Neural cell (in vitro differentiated cells): ENCODE measurements around the gene ESRP2. TPM values are rescaled to one million over a fixed set of nuclear protein-coding genes. Genes with fewer than 3 reads are reported as not detected.

Source experiments
- H2AFZ ChIP-seq: fragments of 200-600, 300-800 bp; sonication (generic), shearing (Covaris generic); 2 replicates; pipeline ENCODE4 v1.6.0; 2014; ENCODE audit warnings: low read depth, mild to moderate bottlenecking, antibody characterized with exemption, low read length, moderate library complexity
- H3F3A ChIP-seq: fragments of 200-600 bp; shearing (Covaris generic); 2 replicates; pipeline ENCODE4 v1.6.1; 2016; ENCODE audit warnings: mild to moderate bottlenecking, moderate library complexity, mixed read lengths, antibody characterized with exemption, low read length; ENCODE audit not compliant: insufficient read depth, poor library complexity, severe bottlenecking
- H3K27ac ChIP-seq: fragments of 200-600, 300-800 bp; sonication (generic), shearing (Covaris generic); 2 replicates; pipeline ENCODE4 v1.5.1; 2014; ENCODE audit warnings: mild to moderate bottlenecking, low read length, moderate library complexity
- H3K27me3 ChIP-seq: fragments of 300-800, 200-600 bp; sonication (generic), shearing (Covaris generic); 2 replicates; pipeline ENCODE4 v1.6.0; 2014; ENCODE audit warnings: mild to moderate bottlenecking, low read depth, low read length, moderate library complexity; ENCODE audit not compliant: insufficient read depth
- H3K36me3 ChIP-seq: fragments of 300-800, 200-600 bp; sonication (generic), shearing (Covaris generic); 2 replicates; pipeline ENCODE4 v1.5.1; 2014; ENCODE audit warnings: mild to moderate bottlenecking, antibody characterized with exemption, low read length, moderate library complexity; ENCODE audit not compliant: insufficient read depth
- H3K4me2 ChIP-seq: fragments of 300-800, 200-600 bp; sonication (generic), shearing (Covaris generic); 2 replicates; pipeline ENCODE4 v1.6.0; 2014; ENCODE audit warnings: mild to moderate bottlenecking, low read length
- H3K4me3 ChIP-seq: fragments of 300-800, 200-600 bp; sonication (generic), shearing (Covaris generic); 2 replicates; pipeline ENCODE4 v1.5.1; 2014; ENCODE audit warnings: mild to moderate bottlenecking, low read length, moderate library complexity
- H3K79me2 ChIP-seq: fragments of 200-600 bp; shearing (Covaris generic); replicated peaks from 2 replicates; pipeline ENCODE4 v1.6.0; 2014; ENCODE audit warnings: mild to moderate bottlenecking, low read length, moderate library complexity; ENCODE audit not compliant: insufficient read depth
- H3K9ac ChIP-seq: fragments of 300-800, 200-600 bp; sonication (generic), shearing (Covaris generic); 2 replicates; pipeline ENCODE4 v1.6.1; 2016; ENCODE audit warnings: mild to moderate bottlenecking, low read length, mixed read lengths
- H3K9me2 ChIP-seq: fragments of 200-600 bp; shearing (Covaris generic); 2 replicates; pipeline ENCODE4 v1.6.1; 2016; ENCODE audit warnings: mild to moderate bottlenecking, low read length, mixed read lengths; ENCODE audit not compliant: insufficient read depth
- H3K9me3 ChIP-seq: fragments of 200-600, 300-800 bp; sonication (generic), shearing (Covaris generic); 2 replicates; pipeline ENCODE4 v1.6.1; 2016; ENCODE audit warnings: mild to moderate bottlenecking, mixed run types, low read length, moderate library complexity, mixed read lengths
- H4K20me1 ChIP-seq: fragments of 200-600 bp; shearing (Covaris generic); 2 replicates; pipeline ENCODE4 v1.6.1; 2016; ENCODE audit warnings: mild to moderate bottlenecking, mixed run types; ENCODE audit not compliant: insufficient read depth
- EP300 ChIP-seq: fragments of 450-650 bp; conservative IDR thresholded peaks from 2 replicates; pipeline ENCODE4 v1.6.1; 2014; ENCODE audit warnings: antibody characterized with exemption, mild to moderate bottlenecking, moderate library complexity; ENCODE audit not compliant: poor library complexity, severe bottlenecking
- EZH2 ChIP-seq: fragments of 200-600, 300-800 bp; shearing (Covaris generic), sonication (generic); IDR thresholded peaks from 2 replicates; pipeline ENCODE4 v1.6.1; 2014; ENCODE audit warnings: antibody characterized with exemption, low read length, borderline replicate concordance, mild to moderate bottlenecking; ENCODE audit not compliant: insufficient read depth, poor library complexity, severe bottlenecking
- MXI1 ChIP-seq: fragments of 450-650 bp; conservative IDR thresholded peaks from 2 replicates; pipeline ENCODE4 v1.6.1; 2014; ENCODE audit warnings: antibody characterized with exemption, mild to moderate bottlenecking; ENCODE audit not compliant: poor library complexity, severe bottlenecking
- POLR2AphosphoS5 ChIP-seq: IDR thresholded peaks from 2 replicates; pipeline ENCODE4 v1.6.1; 2012
- RAD21 ChIP-seq: fragments of 450-650 bp; conservative IDR thresholded peaks from 2 replicates; pipeline ENCODE4 v1.6.1; 2014; ENCODE audit warnings: antibody characterized with exemption, mild to moderate bottlenecking, moderate library complexity
- SMC3 ChIP-seq: fragments of 450-650 bp; conservative IDR thresholded peaks from 2 replicates; pipeline ENCODE4 v1.6.1; 2014; ENCODE audit warnings: antibody characterized with exemption, mild to moderate bottlenecking, moderate library complexity; ENCODE audit not compliant: poor library complexity
- TAF1 ChIP-seq: IDR thresholded peaks from 2 replicates; pipeline ENCODE4 v1.6.1; 2012; ENCODE audit warnings: low read depth
- polyA plus RNA-seq: library from polyadenylated mRNA; depleted of rRNA; stranded (reverse); fragments of >200 nt; gene quantifications from 2 replicates; pipeline ENCODE4 v1.2.3, GENCODE V29; 2014
- TF ChIP-seq, protein P1 (sequence below): fragments of 450-650 bp; IDR thresholded peaks from 2 replicates; pipeline ENCODE4 v1.5.1; 2014; ENCODE audit warnings: antibody characterized with exemption, mild to moderate bottlenecking, moderate library complexity; ENCODE audit not compliant: poor library complexity, severe bottlenecking
- TF ChIP-seq, protein P2 (sequence below): IDR thresholded peaks from 2 replicates; pipeline ENCODE4 v1.6.1; 2012; ENCODE audit warnings: borderline replicate concordance

ESRP2 gene
- polyA plus RNA-seq, 1 donor from 2014 or later = not detected

DNA sequence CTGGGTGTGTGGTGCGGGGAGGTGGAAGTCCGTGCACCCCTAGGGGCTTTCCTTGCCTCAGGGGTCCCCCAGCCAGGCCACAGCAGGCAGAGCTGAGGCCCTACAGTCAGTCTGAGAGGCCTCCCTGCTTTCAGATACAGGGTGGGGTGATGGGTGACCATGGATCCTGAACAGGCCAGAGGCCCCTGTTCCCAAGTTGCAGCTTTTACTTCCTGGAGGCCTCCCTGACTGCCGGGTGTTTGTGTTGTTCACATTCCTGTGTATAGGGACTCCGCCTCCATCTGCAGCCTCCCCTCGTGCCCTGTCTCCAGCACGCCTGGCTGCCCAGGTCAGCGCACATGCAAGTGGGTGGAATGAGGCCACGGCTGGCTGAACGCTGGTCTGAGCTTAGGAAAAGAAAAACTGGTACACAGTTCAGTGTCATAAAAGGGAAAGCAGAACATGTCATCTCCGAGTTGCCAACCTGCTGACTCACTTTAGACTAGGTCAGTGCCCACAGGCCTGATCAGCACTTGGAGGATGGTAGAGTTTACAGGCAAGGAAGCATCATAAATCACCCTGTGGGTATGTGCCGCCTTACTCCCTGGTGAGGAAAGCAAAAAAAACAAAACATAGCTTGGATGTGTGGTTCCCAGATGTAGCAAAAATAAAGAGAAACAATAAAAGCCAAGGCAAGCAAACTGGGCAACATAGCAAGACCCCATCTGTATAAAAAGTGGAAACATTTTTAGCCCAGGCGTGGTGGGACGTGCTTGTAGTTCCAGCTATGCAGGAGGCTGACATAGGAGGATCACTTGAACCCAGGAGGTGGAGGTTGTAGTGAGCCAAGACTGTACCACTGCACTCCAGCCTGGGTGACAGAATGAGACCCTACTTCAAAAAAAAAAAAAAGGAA, 22.2 kb upstream of the ESRP2 start:
- TF ChIP-seq SMC3 (no peak), MXI1 (no peak), POLR2AphosphoS5 (no peak), EZH2 (no peak), EP300 (no peak), TAF1 (no peak), RAD21 (no peak)
- TF ChIP-seq, protein P1, sequence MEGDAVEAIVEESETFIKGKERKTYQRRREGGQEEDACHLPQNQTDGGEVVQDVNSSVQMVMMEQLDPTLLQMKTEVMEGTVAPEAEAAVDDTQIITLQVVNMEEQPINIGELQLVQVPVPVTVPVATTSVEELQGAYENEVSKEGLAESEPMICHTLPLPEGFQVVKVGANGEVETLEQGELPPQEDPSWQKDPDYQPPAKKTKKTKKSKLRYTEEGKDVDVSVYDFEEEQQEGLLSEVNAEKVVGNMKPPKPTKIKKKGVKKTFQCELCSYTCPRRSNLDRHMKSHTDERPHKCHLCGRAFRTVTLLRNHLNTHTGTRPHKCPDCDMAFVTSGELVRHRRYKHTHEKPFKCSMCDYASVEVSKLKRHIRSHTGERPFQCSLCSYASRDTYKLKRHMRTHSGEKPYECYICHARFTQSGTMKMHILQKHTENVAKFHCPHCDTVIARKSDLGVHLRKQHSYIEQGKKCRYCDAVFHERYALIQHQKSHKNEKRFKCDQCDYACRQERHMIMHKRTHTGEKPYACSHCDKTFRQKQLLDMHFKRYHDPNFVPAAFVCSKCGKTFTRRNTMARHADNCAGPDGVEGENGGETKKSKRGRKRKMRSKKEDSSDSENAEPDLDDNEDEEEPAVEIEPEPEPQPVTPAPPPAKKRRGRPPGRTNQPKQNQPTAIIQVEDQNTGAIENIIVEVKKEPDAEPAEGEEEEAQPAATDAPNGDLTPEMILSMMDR = no peak
- TF ChIP-seq, protein P2, sequence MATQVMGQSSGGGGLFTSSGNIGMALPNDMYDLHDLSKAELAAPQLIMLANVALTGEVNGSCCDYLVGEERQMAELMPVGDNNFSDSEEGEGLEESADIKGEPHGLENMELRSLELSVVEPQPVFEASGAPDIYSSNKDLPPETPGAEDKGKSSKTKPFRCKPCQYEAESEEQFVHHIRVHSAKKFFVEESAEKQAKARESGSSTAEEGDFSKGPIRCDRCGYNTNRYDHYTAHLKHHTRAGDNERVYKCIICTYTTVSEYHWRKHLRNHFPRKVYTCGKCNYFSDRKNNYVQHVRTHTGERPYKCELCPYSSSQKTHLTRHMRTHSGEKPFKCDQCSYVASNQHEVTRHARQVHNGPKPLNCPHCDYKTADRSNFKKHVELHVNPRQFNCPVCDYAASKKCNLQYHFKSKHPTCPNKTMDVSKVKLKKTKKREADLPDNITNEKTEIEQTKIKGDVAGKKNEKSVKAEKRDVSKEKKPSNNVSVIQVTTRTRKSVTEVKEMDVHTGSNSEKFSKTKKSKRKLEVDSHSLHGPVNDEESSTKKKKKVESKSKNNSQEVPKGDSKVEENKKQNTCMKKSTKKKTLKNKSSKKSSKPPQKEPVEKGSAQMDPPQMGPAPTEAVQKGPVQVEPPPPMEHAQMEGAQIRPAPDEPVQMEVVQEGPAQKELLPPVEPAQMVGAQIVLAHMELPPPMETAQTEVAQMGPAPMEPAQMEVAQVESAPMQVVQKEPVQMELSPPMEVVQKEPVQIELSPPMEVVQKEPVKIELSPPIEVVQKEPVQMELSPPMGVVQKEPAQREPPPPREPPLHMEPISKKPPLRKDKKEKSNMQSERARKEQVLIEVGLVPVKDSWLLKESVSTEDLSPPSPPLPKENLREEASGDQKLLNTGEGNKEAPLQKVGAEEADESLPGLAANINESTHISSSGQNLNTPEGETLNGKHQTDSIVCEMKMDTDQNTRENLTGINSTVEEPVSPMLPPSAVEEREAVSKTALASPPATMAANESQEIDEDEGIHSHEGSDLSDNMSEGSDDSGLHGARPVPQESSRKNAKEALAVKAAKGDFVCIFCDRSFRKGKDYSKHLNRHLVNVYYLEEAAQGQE = no peak
- Histone ChIP-seq H3K9me3 (no peaks in the 10 kb centered on the region), H3K27ac (no peak overlapping the region), H3K79me2 (no peaks in the 10 kb centered on the region), H4K20me1 (no peaks in the 10 kb centered on the region), H2AFZ (no peak overlapping the region), H3F3A (no peaks in the 10 kb centered on the region), H3K27me3 (no peaks in the 10 kb centered on the region), H3K4me3 (no peak overlapping the region), H3K9ac (no peak overlapping the region), H3K36me3 (no peaks in the 10 kb centered on the region), H3K9me2 (no peaks in the 10 kb centered on the region), H3K4me2 (no peak overlapping the region)

DNA sequence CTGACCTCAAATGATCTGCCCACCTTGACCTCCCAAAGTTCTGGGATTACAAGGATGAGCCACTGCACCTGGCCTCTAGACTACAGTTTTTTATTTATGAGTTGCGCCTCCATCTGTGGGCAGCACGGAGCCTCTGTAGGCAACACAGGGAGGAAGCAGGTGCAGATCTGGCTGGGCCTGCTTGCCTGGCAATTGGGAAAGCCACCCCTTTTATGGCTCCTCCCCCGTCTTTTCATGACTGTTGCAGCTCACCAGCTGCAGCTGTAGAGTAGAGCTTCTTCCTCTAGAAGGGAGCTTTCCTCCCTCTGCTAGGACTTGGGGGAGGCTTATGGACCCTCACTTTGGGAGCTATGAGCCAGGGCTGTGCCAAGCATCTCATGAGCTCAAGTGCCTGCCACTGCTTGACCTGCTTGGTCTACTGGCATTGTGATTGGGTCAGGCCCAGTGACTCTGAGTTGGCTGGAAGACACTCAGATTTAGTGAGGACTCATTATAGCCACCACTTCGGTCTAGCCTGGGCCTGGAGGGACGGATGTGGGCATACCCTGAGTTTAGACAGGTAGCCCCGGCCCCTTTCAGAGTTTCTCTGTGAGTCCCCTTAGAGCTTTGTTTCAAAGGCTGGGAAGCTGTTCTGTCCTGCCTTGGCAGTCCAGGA, 21.5 kb upstream of the ESRP2 start:
- Histone ChIP-seq H3F3A (no peaks in the 10 kb centered on the region), H3K4me3 (no peak overlapping the region), H3K9me2 (no peaks in the 10 kb centered on the region), H3K9me3 (no peaks in the 10 kb centered on the region), H3K27ac (no peak overlapping the region), H3K9ac (no peak overlapping the region), H3K36me3 (no peaks in the 10 kb centered on the region), H3K27me3 (no peaks in the 10 kb centered on the region), H3K79me2 (no peaks in the 10 kb centered on the region), H2AFZ (no peak overlapping the region), H4K20me1 (no peaks in the 10 kb centered on the region), H3K4me2 (no peak overlapping the region)
- TF ChIP-seq, protein P2 = no peak
- TF ChIP-seq SMC3 (no peak), EZH2 (no peak), MXI1 (no peak), EP300 (no peak), TAF1 (no peak), POLR2AphosphoS5 (no peak)
- TF ChIP-seq, protein P1 = no peak
